ENCODE data around the gene LTN1. TPM values are rescaled to one million over a fixed set of nuclear protein-coding genes. Genes with fewer than 3 reads are reported as not detected.

Gene LTN1
- total RNA-seq, 2 donors from 2014 or later: 19.8 to 21.8 TPM

- peaks cover 28% of the 10 kb centered on the region for H3K36me3 ChIP-seq (ENCODE audit: control insufficient read depth, insufficient read depth, low read length)
- H3K27me3 Mint-ChIP-seq (ENCODE audit: insufficient read depth): peaks cover 3% of the 10 kb centered on the region
- peaks cover 6% of the 10 kb centered on the region for H3K9me3 ChIP-seq (ENCODE audit: control insufficient read depth, low read length)
- no peak overlapping the region for H3K9ac ChIP-seq (ENCODE audit: extremely low read depth, low read length, poor library complexity, severe bottlenecking)
- no peak for TF ChIP-seq CTCF (conservative IDR thresholded peaks at IDR 0.05)
- no peak for DNase-seq
- no peak overlapping the region for H3K4me3 ChIP-seq (ENCODE audit: low read length)
- no peak overlapping the region for H3K4me3 Mint-ChIP-seq
- H3K36me3 Mint-ChIP-seq (ENCODE audit: low read depth): peaks cover 28% of the 10 kb centered on the region
- WGBS, 2 experiments (ENCODE audit: insufficient coverage in 1 of 2, insufficient read length in 1 of 2): 90% methylated on average over 1 of the region's 2 CpGs; no CpG with 5 or more reads in 1 of the 2 experiments
- H3K27ac Mint-ChIP-seq: no peak overlapping the region
- no peaks in the 10 kb centered on the region for H3K27me3 ChIP-seq (ENCODE audit: control insufficient read depth, insufficient read depth, low read length, poor library complexity, severe bottlenecking)
- no peaks in the 10 kb centered on the region for H3K9me3 Mint-ChIP-seq
- no peak overlapping the region for H3K27ac ChIP-seq (ENCODE audit: low read depth, low read length)
- H3K4me1 Mint-ChIP-seq: peaks cover 9% of the 10 kb centered on the region
- H3K4me1 ChIP-seq (ENCODE audit: control insufficient read depth, insufficient read depth, low read length): no peaks in the 10 kb centered on the region
Observed at GRCh38 chr21:28882345-28882744, 110.3 kb downstream of the LTN1 start.

Other genes with a start within 250 kb of the LTN1 start
- 1 to 10 TPM in 1 of 2 donors, not detected in 1; 6.5 TPM for gene RWDD2B, start 26.5 kb upstream of the LTN1 start, total RNA-seq
- gene USP16, start 31.8 kb upstream of the LTN1 start, total RNA-seq: 10 to 100 TPM; 19.9 to 22.0 TPM
- gene CCT8, start 80.8 kb upstream of the LTN1 start, total RNA-seq: 100 to 1,000 TPM; 279 to 281 TPM
- 1 to 10 TPM in 1 of 2 donors, not detected in 1; 1.3 TPM for gene MAP3K7CL, start 137.8 kb upstream of the LTN1 start, total RNA-seq

Data from endodermal cell (in vitro differentiated cells).